Endothelial cell (in vitro differentiated cells): ENCODE results near the gene PCNX2. TPM values are rescaled to one million over a fixed set of nuclear protein-coding genes. Genes with fewer than 3 reads are reported as not detected.

ENCODE experiments used
- DNase-seq: peaks from one replicate; pipeline ENCODE4 v3.0.0; 2021; ENCODE audit warnings: low spot score
- H3K27ac Mint-ChIP-seq: one replicate; pipeline ENCODE4 v1.8.0; 2021; ENCODE audit warnings: mixed read lengths, inconsistent platforms; ENCODE audit not compliant: unreplicated experiment
- H3K27me3 Mint-ChIP-seq: one replicate; pipeline ENCODE4 v1.8.0; 2021; ENCODE audit warnings: mild to moderate bottlenecking, moderate library complexity, mixed read lengths, inconsistent platforms; ENCODE audit not compliant: unreplicated experiment
- H3K36me3 Mint-ChIP-seq: one replicate; pipeline ENCODE4 v1.8.0; 2021; ENCODE audit warnings: mild to moderate bottlenecking, low read depth, mixed read lengths, inconsistent platforms; ENCODE audit not compliant: unreplicated experiment
- H3K4me1 Mint-ChIP-seq: one replicate; pipeline ENCODE4 v1.8.0; 2021; ENCODE audit warnings: mild to moderate bottlenecking, mixed read lengths, inconsistent platforms; ENCODE audit not compliant: unreplicated experiment
- H3K4me3 Mint-ChIP-seq: one replicate; pipeline ENCODE4 v1.8.0; 2021; ENCODE audit warnings: mild to moderate bottlenecking, mixed read lengths, inconsistent platforms; ENCODE audit not compliant: unreplicated experiment
- H3K9me3 Mint-ChIP-seq: one replicate; pipeline ENCODE4 v1.8.0; 2021; ENCODE audit warnings: mixed read lengths, inconsistent platforms; ENCODE audit not compliant: unreplicated experiment
- total RNA-seq: library from RNA; stranded (reverse); fragmentation: NEBNext Ultra II Directional; extraction: Animal tissue kit (Norgen Biotek cat#: 25700); gene quantifications from one replicate; pipeline ENCODE4 v1.2.1, GENCODE V29; 2021; ENCODE audit not compliant: unreplicated experiment
- TF ChIP-seq, protein P1 (sequence below): fragments of 200-600 bp; sonication (generic); IDR thresholded peaks from one replicate; pipeline ENCODE4 v1.5.0; 2021; ENCODE audit warnings: antibody characterized with exemption; ENCODE audit not compliant: unreplicated experiment

The PCNX2 gene
- total RNA-seq, 1 donor from 2014 or later = 24.0 TPM

DNA sequence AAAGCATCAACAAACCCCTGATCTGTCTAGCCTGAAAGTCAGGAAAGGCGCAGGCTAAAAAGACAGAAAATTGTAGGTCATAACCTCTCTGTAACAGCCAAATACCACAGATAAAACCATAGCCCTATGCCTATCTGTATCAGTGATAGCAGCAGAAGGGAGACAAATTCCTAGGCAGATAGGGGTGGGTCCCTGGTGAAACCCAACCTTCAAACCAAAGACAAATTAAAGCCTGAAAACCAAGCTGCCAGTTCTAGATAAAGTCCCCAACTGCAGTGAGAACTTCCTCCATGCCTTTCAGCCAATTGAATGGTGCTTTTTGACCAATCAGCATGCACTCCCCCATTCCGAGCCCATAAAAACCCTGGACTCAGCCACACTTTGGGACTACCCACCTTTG lies 229.8 kb downstream of the PCNX2 start:
- no peak overlapping the region for H3K27ac Mint-ChIP-seq
- TF ChIP-seq, protein P1, sequence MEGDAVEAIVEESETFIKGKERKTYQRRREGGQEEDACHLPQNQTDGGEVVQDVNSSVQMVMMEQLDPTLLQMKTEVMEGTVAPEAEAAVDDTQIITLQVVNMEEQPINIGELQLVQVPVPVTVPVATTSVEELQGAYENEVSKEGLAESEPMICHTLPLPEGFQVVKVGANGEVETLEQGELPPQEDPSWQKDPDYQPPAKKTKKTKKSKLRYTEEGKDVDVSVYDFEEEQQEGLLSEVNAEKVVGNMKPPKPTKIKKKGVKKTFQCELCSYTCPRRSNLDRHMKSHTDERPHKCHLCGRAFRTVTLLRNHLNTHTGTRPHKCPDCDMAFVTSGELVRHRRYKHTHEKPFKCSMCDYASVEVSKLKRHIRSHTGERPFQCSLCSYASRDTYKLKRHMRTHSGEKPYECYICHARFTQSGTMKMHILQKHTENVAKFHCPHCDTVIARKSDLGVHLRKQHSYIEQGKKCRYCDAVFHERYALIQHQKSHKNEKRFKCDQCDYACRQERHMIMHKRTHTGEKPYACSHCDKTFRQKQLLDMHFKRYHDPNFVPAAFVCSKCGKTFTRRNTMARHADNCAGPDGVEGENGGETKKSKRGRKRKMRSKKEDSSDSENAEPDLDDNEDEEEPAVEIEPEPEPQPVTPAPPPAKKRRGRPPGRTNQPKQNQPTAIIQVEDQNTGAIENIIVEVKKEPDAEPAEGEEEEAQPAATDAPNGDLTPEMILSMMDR = no peak

DNA sequence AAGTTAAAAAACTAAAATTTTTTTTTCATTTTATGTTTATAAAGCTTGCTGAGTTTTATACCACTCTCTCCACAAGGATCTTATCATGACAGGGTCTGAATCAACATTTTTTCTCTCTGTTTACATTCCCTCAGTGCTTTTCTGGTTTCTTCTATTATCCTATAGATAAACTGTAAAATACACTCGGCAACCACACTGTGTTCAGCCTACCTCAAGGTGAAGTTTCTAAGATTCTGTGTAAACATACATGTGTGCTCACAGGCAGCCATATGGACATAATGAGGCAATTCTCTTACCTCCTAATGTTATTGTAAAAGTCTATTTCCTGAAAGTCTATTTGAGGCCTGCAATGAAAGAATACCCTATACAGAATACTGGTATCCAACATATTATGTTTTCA lies 230.5 kb downstream of the PCNX2 start:
- no peak overlapping the region for H3K27ac Mint-ChIP-seq
- peaks cover 4% of the 10 kb centered on the region for H3K36me3 Mint-ChIP-seq
- DNase-seq = no peak
- H3K9me3 Mint-ChIP-seq = no peaks in the 10 kb centered on the region
- no peaks in the 10 kb centered on the region for H3K4me1 Mint-ChIP-seq
- H3K4me3 Mint-ChIP-seq = no peak overlapping the region
- TF ChIP-seq, protein P1 = no peak
- H3K27me3 Mint-ChIP-seq = no peaks in the 10 kb centered on the region

More for the DNA sequence above, 229.8 kb downstream of the PCNX2 start:
- DNase-seq = no peak
- Mint-ChIP-seq H3K27me3 (no peaks in the 10 kb centered on the region), H3K4me3 (no peak overlapping the region), H3K36me3 (peaks cover 4% of the 10 kb centered on the region), H3K4me1 (no peaks in the 10 kb centered on the region), H3K9me3 (no peaks in the 10 kb centered on the region)

DNA sequence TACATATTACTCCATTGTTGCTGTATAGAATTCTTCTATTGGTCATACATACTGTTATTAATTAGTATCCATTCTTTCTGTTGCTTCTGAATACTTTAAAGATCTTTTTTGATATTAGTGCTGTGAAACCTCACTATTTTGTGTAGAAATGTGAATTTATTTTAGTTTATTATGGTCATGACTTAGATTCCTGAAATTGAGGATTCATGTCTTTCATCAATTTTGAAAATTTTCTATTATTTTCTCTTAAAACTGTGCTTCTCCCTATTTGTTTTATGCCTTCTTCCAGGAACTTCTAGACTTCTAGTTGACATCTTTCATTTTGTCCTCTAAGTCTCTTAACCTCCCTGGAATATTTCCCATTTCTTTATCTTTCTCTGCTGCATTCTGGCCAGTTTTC lies 232.1 kb downstream of the PCNX2 start:
- Mint-ChIP-seq H3K27ac (no peak overlapping the region), H3K4me1 (no peaks in the 10 kb centered on the region), H3K4me3 (no peak overlapping the region), H3K36me3 (peaks cover 4% of the 10 kb centered on the region), H3K9me3 (no peaks in the 10 kb centered on the region), H3K27me3 (no peaks in the 10 kb centered on the region)
- no peak for DNase-seq
- TF ChIP-seq, protein P1 = no peak

DNA sequence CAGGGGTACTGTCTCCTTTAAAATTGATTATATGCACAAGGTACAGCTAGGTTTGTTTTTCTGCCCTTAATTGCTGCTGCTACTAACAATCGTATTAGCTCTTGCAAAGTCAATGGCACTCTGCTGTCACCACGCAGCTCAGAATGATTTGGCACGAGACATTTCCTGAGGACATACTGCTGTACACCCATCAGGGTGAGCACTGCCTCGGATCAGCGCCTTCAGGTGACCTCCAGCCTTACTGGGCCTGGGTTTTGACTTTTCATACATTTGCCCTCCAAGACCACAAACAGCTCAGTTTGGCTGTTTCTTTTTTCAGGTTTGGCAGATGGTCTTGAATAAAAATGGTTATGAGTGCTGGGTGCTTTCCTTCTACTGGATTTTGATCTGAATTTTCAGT lies 234.3 kb downstream of the PCNX2 start:
- Mint-ChIP-seq H3K27ac (no peak overlapping the region), H3K4me3 (no peak overlapping the region), H3K9me3 (no peaks in the 10 kb centered on the region), H3K27me3 (no peaks in the 10 kb centered on the region), H3K4me1 (no peaks in the 10 kb centered on the region), H3K36me3 (peaks cover 4% of the 10 kb centered on the region)
- DNase-seq = no peak
- TF ChIP-seq, protein P1 = no peak

DNA sequence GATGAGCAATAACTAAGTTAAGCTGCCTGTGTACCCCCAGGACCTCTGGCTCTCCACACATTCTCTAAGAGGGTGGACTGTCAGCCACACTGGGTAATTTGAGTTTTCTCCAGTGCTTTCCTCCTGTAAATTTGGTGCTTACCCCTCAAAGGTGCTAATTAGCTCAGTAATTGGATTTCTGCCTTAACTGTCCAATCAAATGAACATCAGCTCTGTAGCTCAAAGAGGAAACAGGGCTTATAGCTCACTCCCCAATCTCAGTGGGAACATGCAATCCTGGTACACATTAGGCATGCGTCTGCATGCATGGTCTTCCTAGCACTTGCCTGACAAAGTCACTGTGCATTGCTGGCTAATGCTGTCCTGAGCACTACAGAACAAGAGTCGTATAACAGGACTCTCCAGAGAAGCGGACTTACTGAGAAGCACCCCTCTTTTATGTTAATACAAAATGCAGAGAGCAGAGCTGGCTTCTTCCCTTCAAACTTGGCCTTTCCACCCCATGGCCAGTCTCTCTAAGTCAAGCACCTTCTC lies 235.0 kb downstream of the PCNX2 start:
- Mint-ChIP-seq H3K27me3 (no peaks in the 10 kb centered on the region), H3K4me3 (no peak overlapping the region), H3K36me3 (peaks cover 4% of the 10 kb centered on the region), H3K4me1 (peaks cover 2% of the 10 kb centered on the region), H3K27ac (no peak overlapping the region), H3K9me3 (no peaks in the 10 kb centered on the region)
- TF ChIP-seq, protein P1 = no peak
- DNase-seq = no peak
